Fibroblast of lung (primary cell): ENCODE data around the gene HIPK2. TPM values are rescaled to one million over a fixed set of nuclear protein-coding genes. Genes with fewer than 3 reads are reported as not detected.

Experiments used
- DNase-seq, 2 donors: peaks; one replicate each; pipeline versions ENCODE4 v3.0.0 to v3.0.0-alpha.2; 2010; ENCODE audit warnings: low read depth in 2 of 2
- H2AFZ ChIP-seq: 2 replicates; pipeline ENCODE4 v1.5.1; 2012; ENCODE audit warnings: low read length, control low read depth, inconsistent platforms
- H3K27ac ChIP-seq: 2 replicates; pipeline ENCODE4 v1.5.1; 2011; ENCODE audit warnings: low read length, control low read depth; ENCODE audit not compliant: insufficient read depth
- H3K27me3 ChIP-seq: 2 replicates; pipeline ENCODE4 v1.5.1; 2011; ENCODE audit warnings: mild to moderate bottlenecking, low read length; ENCODE audit not compliant: control insufficient read depth, insufficient read depth
- H3K36me3 ChIP-seq: 2 replicates; pipeline ENCODE4 v1.5.1; 2011; ENCODE audit warnings: low read length; ENCODE audit not compliant: control insufficient read depth, insufficient read depth
- H3K4me1 ChIP-seq: 2 replicates; pipeline ENCODE4 v1.5.1; 2011; ENCODE audit warnings: low read length; ENCODE audit not compliant: control insufficient read depth, insufficient read depth; ENCODE audit errors: extremely low read depth
- H3K4me2 ChIP-seq: 2 replicates; pipeline ENCODE4 v1.5.1; 2011; ENCODE audit warnings: low read length, control low read depth; ENCODE audit not compliant: insufficient read depth; ENCODE audit errors: extremely low read depth
- H3K4me3 ChIP-seq, 4 experiments: fragments of 200-600 bp in 1 of 4; sonication (generic) in 1 of 4; replicated peaks in 1 of 4; 2 replicates each; pipeline ENCODE4 v1.5.1; 2011 to 2016; ENCODE audit warnings: low read length in 4 of 4, low read depth in 3 of 4, mild to moderate bottlenecking in 3 of 4, control low read depth in 2 of 4, inconsistent platforms in 1 of 4, mixed read lengths in 1 of 4; ENCODE audit not compliant: insufficient read depth in 1 of 4; ENCODE audit errors: control extremely low read depth in 1 of 4
- H3K79me2 ChIP-seq: 2 replicates; pipeline ENCODE4 v1.5.1; 2012; ENCODE audit warnings: mild to moderate bottlenecking, low read length, inconsistent platforms; ENCODE audit not compliant: control insufficient read depth, insufficient read depth
- H3K9ac ChIP-seq: 2 replicates; pipeline ENCODE4 v1.5.1; 2011; ENCODE audit warnings: mild to moderate bottlenecking, low read length, control low read depth; ENCODE audit not compliant: insufficient read depth
- H3K9me3 ChIP-seq: 2 replicates; pipeline ENCODE4 v1.5.1; 2012; ENCODE audit warnings: low read depth, low read length; ENCODE audit not compliant: control insufficient read depth, insufficient read depth
- H4K20me1 ChIP-seq: 2 replicates; pipeline ENCODE4 v1.5.1; 2011; ENCODE audit warnings: low read length; ENCODE audit not compliant: control insufficient read depth, insufficient read depth; ENCODE audit errors: extremely low read depth
- CTCF ChIP-seq, 2 donors: IDR thresholded peaks in 1 of 2; conservative IDR thresholded peaks in 1 of 2; 1 replicate in 1 of 2; 2 replicates in 1 of 2; pipeline ENCODE4 v1.5.1; 2011 to 2012; ENCODE audit warnings: low read length in 2 of 2, control low read depth in 1 of 2, inconsistent platforms in 1 of 2, low read depth in 1 of 2, mild to moderate bottlenecking in 1 of 2
- EZH2 ChIP-seq: IDR thresholded peaks from 2 replicates; pipeline ENCODE4 v1.5.1; 2012; ENCODE audit warnings: low read length, control low read depth, mild to moderate bottlenecking; ENCODE audit errors: missing control alignments
- polyA plus RNA-seq, 2 donors: library from polyadenylated mRNA; depleted of rRNA in 1 of 2; stranded (reverse) in 1 of 2; unstranded in 1 of 2; fragments of >200 nt; gene quantifications; 2 replicates each; pipeline ENCODE4 v1.2.1, GENCODE V29; 2011 to 2012; ENCODE audit warnings: missing spikeins in 1 of 2
- total RNA-seq: library from RNA; depleted of rRNA; stranded (reverse); fragments of >200 nt; gene quantifications from 2 replicates; pipeline ENCODE4 v1.2.1, GENCODE V29; 2014

HIPK2 gene
- total and polyA plus RNA-seq, 2 donors (not counting 1 experiment from before 2014, with no cell fraction given): 10.1 to 11.1 TPM

GRCh38 chr7:139797607-139798006 is 19.8 kb upstream of the HIPK2 start:
- H3K79me2 ChIP-seq: no peaks in the 10 kb centered on the region
- no peak overlapping the region for H3K4me2 ChIP-seq
- TF ChIP-seq CTCF (conservative IDR thresholded peaks at IDR 0.05 in 1 of 2, IDR thresholded peaks at IDR 0.05 in 1 of 2; ENCODE audit: low read depth in 1 of 2, low read length in 2 of 2) (no peak), EZH2 (no peak)
- no peaks in the 10 kb centered on the region for H3K9me3 ChIP-seq
- H3K27ac ChIP-seq: no peak overlapping the region
- H3K27me3 ChIP-seq: no peaks in the 10 kb centered on the region
- H3K4me3 ChIP-seq: no peak overlapping the region
- H4K20me1 ChIP-seq: no peaks in the 10 kb centered on the region
- H3K4me1 ChIP-seq: no peaks in the 10 kb centered on the region
- H2AFZ ChIP-seq: no peak overlapping the region
- no peaks in the 10 kb centered on the region for H3K36me3 ChIP-seq
- DNase-seq: peak in 1 of 2 donors; percentile 32
- no peak overlapping the region for H3K9ac ChIP-seq

GRCh38 chr7:139791316-139791715 is 13.5 kb upstream of the HIPK2 start:
- TF ChIP-seq EZH2: no peak
- TF ChIP-seq CTCF (conservative IDR thresholded peaks at IDR 0.05 in 1 of 2, IDR thresholded peaks at IDR 0.05 in 1 of 2; ENCODE audit: low read depth in 1 of 2, low read length in 2 of 2): no peak
- H3K4me1 ChIP-seq: no peaks in the 10 kb centered on the region
- H3K79me2 ChIP-seq: no peaks in the 10 kb centered on the region
- H3K36me3 ChIP-seq: no peaks in the 10 kb centered on the region
- H3K9ac ChIP-seq: no peak overlapping the region
- no peaks in the 10 kb centered on the region for H3K27me3 ChIP-seq
- H3K4me3 ChIP-seq: no peak overlapping the region
- no peak overlapping the region for H3K4me2 ChIP-seq
- H4K20me1 ChIP-seq: no peaks in the 10 kb centered on the region
- no peak overlapping the region for H3K27ac ChIP-seq
- no peak for DNase-seq
- H2AFZ ChIP-seq: no peak overlapping the region
- no peaks in the 10 kb centered on the region for H3K9me3 ChIP-seq

GRCh38 chr7:139784648-139785047 is 6.8 kb upstream of the HIPK2 start:
- Histone ChIP-seq H3K79me2 (no peaks in the 10 kb centered on the region), H4K20me1 (no peaks in the 10 kb centered on the region), H3K4me2 (no peak overlapping the region), H3K36me3 (no peaks in the 10 kb centered on the region), H3K4me3 (no peak overlapping the region), H3K4me1 (no peaks in the 10 kb centered on the region), H3K27me3 (no peaks in the 10 kb centered on the region), H2AFZ (no peak overlapping the region), H3K9me3 (no peaks in the 10 kb centered on the region), H3K9ac (no peak overlapping the region), H3K27ac (no peak overlapping the region)
- DNase-seq: no peak
- TF ChIP-seq EZH2 (no peak), CTCF (conservative IDR thresholded peaks at IDR 0.05 in 1 of 2, IDR thresholded peaks at IDR 0.05 in 1 of 2; ENCODE audit: low read depth in 1 of 2, low read length in 2 of 2) (no peak)
